CD4-positive, alpha-beta T cell (primary cell): ENCODE measurements around the gene EARS2. TPM values are rescaled to one million over a fixed set of nuclear protein-coding genes. Genes with fewer than 3 reads are reported as not detected.

Experiments used
- ATAC-seq: fragments of 200-7000 bp; cut with Tn5 transposase; one replicate; pipeline ENCODE4 v1.10.0; 2022; ENCODE audit warnings: mild to moderate bottlenecking; ENCODE audit not compliant: poor library complexity
- CTCF ChIA-PET: fragments of 350-600 bp; sonication (Branson Sonifier 250); formaldehyde crosslinking; loops from one replicate; lab custom pipeline; 2021; ENCODE audit warnings: antibody characterized with exemption, inconsistent platforms; lab: Charles Lee
- POLR2A ChIA-PET: fragments of 350-600 bp; sonication (Branson Sonifier 250); formaldehyde crosslinking; loops from one replicate; lab custom pipeline; 2021; ENCODE audit warnings: antibody characterized with exemption, inconsistent platforms; lab: Charles Lee
- DNase-seq, 14 experiments: peaks; one replicate each; pipeline ENCODE4 v3.0.0-alpha.2; 2013 to 2020; ENCODE audit warnings: mixed read lengths in 2 of 14
- H3K27ac ChIP-seq, 2 donors: one replicate each; pipeline versions ENCODE4 v1.5.1 to v1.7.0; 2013; ENCODE audit warnings: low read length in 2 of 2, low read depth in 1 of 2, mild to moderate bottlenecking in 1 of 2
- H3K27me3 ChIP-seq, 2 experiments: 1 replicate in 1 of 2; 2 replicates in 1 of 2; pipeline versions ENCODE4 v1.6.1 to v1.7.0; 2013; ENCODE audit warnings: low read length in 2 of 2, control low read depth in 1 of 2, mild to moderate bottlenecking in 1 of 2, moderate library complexity in 1 of 2; ENCODE audit not compliant: insufficient read depth in 2 of 2, control insufficient read depth in 1 of 2
- H3K36me3 ChIP-seq: one replicate; pipeline ENCODE4 v1.6.1; 2013; ENCODE audit warnings: low read length, control low read depth; ENCODE audit not compliant: insufficient read depth
- H3K4me1 ChIP-seq: one replicate; pipeline ENCODE4 v1.6.1; 2013; ENCODE audit warnings: low read length, control low read depth; ENCODE audit not compliant: insufficient read depth
- H3K4me3 ChIP-seq: one replicate; pipeline ENCODE4 v1.5.1; 2013; ENCODE audit warnings: mild to moderate bottlenecking, low read length, moderate library complexity
- H3K9me3 ChIP-seq, 2 experiments: 1 replicate in 1 of 2; 2 replicates in 1 of 2; pipeline versions ENCODE4 v1.6.1 to v1.7.0; 2013; ENCODE audit warnings: low read length in 2 of 2, mild to moderate bottlenecking in 2 of 2, control low read depth in 1 of 2, moderate library complexity in 1 of 2; ENCODE audit not compliant: control insufficient read depth in 1 of 2, insufficient read depth in 1 of 2
- H3K27ac Mint-ChIP-seq: one replicate; pipeline ENCODE4 v1.8.0; 2020; ENCODE audit warnings: mixed read lengths
- H3K27me3 Mint-ChIP-seq: one replicate; pipeline ENCODE4 v1.8.0; 2021; ENCODE audit warnings: mixed read lengths
- H3K36me3 Mint-ChIP-seq: one replicate; pipeline ENCODE4 v1.8.0; 2021; ENCODE audit warnings: low read depth, mixed read lengths
- H3K4me1 Mint-ChIP-seq: one replicate; pipeline ENCODE4 v1.8.0; 2021; ENCODE audit warnings: low read depth, mixed read lengths
- H3K4me3 Mint-ChIP-seq: one replicate; pipeline ENCODE4 v1.8.0; 2020; ENCODE audit warnings: mild to moderate bottlenecking, mixed read lengths
- H3K9me3 Mint-ChIP-seq: one replicate; pipeline ENCODE4 v1.8.0; 2020; ENCODE audit warnings: mixed read lengths
- intact Hi-C, 2 experiments: fragments of 100-400 bp; cut with DNase I in 1 of 2; cut with micrococcal nuclease in 1 of 2; formaldehyde crosslinking; loops; one replicate each; pipeline versions ENCODE4 v1.15.1 to v1.9.0; 2023 to 2025; cut with DNase I, micrococcal nuclease
- total RNA-seq, 174 experiments: library from RNA in 2 of 174; stranded (reverse) in 2 of 174; gene quantifications; one replicate each; pipeline ENCODE4 v1.2.3 and lab custom pipeline; 2021 to 2026
- TF ChIP-seq, protein P1 (sequence below): fragments of 200-600 bp; IDR thresholded peaks from one replicate; pipeline ENCODE4 v1.8.0; 2022; ENCODE audit warnings: antibody characterized with exemption, mild to moderate bottlenecking

EARS2 gene
- total RNA-seq, 2 experiments from 2014 or later: 7.9 to 8.0 TPM

GRCh38 chr16:23573817-23574216 is 16.7 kb upstream of the EARS2 start:
- no peak for ATAC-seq
- Mint-ChIP-seq H3K27ac (no peak overlapping the region), H3K9me3 (no peaks in the 10 kb centered on the region), H3K4me3 (no peak overlapping the region), H3K4me1 (no peaks in the 10 kb centered on the region), H3K27me3 (no peaks in the 10 kb centered on the region), H3K36me3 (peaks cover 85% of the 10 kb centered on the region)
- CTCF ChIA-PET: no interaction called here
- TF ChIP-seq, protein P1, sequence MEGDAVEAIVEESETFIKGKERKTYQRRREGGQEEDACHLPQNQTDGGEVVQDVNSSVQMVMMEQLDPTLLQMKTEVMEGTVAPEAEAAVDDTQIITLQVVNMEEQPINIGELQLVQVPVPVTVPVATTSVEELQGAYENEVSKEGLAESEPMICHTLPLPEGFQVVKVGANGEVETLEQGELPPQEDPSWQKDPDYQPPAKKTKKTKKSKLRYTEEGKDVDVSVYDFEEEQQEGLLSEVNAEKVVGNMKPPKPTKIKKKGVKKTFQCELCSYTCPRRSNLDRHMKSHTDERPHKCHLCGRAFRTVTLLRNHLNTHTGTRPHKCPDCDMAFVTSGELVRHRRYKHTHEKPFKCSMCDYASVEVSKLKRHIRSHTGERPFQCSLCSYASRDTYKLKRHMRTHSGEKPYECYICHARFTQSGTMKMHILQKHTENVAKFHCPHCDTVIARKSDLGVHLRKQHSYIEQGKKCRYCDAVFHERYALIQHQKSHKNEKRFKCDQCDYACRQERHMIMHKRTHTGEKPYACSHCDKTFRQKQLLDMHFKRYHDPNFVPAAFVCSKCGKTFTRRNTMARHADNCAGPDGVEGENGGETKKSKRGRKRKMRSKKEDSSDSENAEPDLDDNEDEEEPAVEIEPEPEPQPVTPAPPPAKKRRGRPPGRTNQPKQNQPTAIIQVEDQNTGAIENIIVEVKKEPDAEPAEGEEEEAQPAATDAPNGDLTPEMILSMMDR: no peak
- Histone ChIP-seq H3K4me3 (no peak overlapping the region), H3K36me3 (peaks cover 45% of the 10 kb centered on the region), H3K4me1 (no peaks in the 10 kb centered on the region), H3K27ac (no peak overlapping the region), H3K27me3 (no peaks in the 10 kb centered on the region), H3K9me3 (no peaks in the 10 kb centered on the region)
- no peak for DNase-seq
- POLR2A ChIA-PET: no interaction called here
- intact Hi-C loops: no loop called here

DNA sequence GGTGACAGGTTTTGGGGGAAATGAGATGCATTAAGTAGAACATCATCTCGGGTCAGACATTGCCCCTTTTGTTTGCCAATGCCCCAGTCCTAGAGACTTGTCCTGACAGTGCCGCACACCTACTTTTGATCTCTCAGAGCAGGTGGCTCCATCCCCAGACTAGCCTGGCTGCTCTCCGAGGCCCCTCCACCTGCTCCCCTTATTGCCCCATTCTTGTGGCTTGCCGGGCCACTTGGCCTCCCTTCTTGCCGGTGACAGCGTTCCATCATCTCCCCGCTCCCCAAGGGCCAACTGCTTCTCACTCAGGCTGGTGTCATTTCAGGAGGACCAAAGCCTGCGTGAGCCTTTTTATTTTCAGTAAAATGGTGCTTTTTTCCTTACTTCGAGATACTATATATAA is 15.2 kb upstream of the EARS2 start:
- ChIA-PET POLR2A (no interaction called here), CTCF (no interaction called here)
- H3K27ac Mint-ChIP-seq: no peak overlapping the region

DNA sequence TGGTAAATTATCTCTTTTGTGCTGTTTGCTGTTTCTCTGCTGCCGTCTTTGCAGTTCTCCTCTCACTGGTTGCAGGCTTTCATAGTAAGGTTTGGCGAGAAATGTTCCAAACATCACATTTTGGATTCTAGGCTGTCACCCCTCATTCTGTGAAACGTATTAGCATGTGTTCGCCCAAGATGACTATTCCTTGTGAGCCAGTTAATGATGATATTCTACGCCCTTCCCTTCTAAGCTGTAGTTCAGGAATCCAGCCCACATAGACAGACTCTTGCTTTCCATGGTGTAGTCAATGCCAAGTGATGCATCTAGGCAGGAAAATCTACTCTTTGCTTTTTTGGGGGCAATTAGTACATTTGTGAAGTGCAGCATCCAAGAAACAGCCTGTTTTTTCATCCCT is 14.7 kb upstream of the EARS2 start:
- H3K36me3 ChIP-seq: peaks cover 52% of the 10 kb centered on the region
- ChIA-PET CTCF (no interaction called here), POLR2A (no interaction called here)
- no peaks in the 10 kb centered on the region for H3K9me3 ChIP-seq
- H3K4me3 ChIP-seq: no peak overlapping the region
- Mint-ChIP-seq H3K4me1 (no peaks in the 10 kb centered on the region), H3K36me3 (peaks cover 84% of the 10 kb centered on the region), H3K9me3 (no peaks in the 10 kb centered on the region), H3K4me3 (no peak overlapping the region), H3K27me3 (no peaks in the 10 kb centered on the region), H3K27ac (no peak overlapping the region)
- TF ChIP-seq, protein P1: no peak
- DNase-seq (no peak), ATAC-seq (no peak)
- H3K4me1 ChIP-seq: no peaks in the 10 kb centered on the region
- no peaks in the 10 kb centered on the region for H3K27me3 ChIP-seq
- intact Hi-C loops: no loop called here
- no peak overlapping the region for H3K27ac ChIP-seq

More for the DNA sequence above, 15.2 kb upstream of the EARS2 start:
- Mint-ChIP-seq H3K9me3 (no peaks in the 10 kb centered on the region), H3K4me3 (no peak overlapping the region), H3K4me1 (no peaks in the 10 kb centered on the region), H3K27me3 (no peaks in the 10 kb centered on the region), H3K36me3 (peaks cover 82% of the 10 kb centered on the region)
- ATAC-seq (no peak), DNase-seq (no peak)
- peaks cover 48% of the 10 kb centered on the region for H3K36me3 ChIP-seq
- intact Hi-C loops: no loop called here
- no peaks in the 10 kb centered on the region for H3K4me1 ChIP-seq
- H3K27ac ChIP-seq: no peak overlapping the region
- no peak overlapping the region for H3K4me3 ChIP-seq
- H3K27me3 ChIP-seq: no peaks in the 10 kb centered on the region
- no peaks in the 10 kb centered on the region for H3K9me3 ChIP-seq
- TF ChIP-seq, protein P1: no peak
